ENCODE results near the gene FADS3. TPM values are rescaled to one million over a fixed set of nuclear protein-coding genes. Genes with fewer than 3 reads are reported as not detected.

The FADS3 gene
- total and polyA plus RNA-seq, 9 of the 15 experiments (the other 6 are each of a cell fraction or from before 2014, with no cell fraction given), result 0.97 to 148 (median 92.7) TPM

DNA sequence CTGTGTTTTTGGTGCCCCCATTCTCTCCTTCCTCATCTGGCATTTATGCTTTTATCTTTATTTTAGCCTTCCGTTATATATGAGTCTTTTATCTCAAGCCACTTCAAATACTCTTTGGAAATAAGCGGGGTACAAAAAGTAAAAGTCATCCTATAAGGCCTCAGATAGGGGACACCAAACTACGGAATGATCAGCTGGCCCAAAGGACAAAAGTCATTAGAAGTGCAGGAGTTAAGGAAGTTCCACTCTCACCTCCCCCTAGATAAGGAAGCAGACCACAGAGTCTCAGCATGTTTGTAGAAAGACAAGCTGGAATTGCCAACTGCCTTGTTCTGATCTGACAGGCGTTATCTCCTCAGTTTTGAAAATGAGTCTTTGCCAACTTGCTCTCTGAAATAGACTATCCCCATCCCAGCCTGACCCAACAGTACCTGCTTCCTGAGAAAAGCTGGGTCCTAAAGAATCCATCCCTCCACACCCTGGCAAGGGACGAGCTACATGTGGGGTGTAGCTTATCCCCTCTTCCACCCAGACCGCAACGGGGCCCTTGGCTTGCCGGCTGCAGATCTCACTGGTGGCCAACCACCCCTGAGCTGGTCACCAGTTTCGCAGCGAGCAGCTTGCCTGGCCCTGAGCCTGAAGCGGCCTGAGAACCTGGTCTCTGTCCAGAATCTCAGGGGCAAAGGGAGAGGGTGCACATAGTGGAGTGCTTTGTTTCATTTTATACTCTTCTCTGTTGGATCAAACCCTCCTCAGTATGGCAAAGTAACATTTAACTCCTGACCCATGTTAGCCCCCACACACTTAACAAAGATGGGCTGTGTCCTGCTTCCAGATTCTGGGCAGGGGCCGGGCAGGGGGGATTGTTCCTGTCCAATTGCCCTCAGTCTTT lies 49.5 kb downstream of the FADS3 start (continued):
- TF ChIP-seq ZNF174 (CRISPR knock-in tag; IDR thresholded peaks at IDR 0.05), result 0 out of 2 replicates have a peak, but pooled peaks have one; percentile 72
- TF ChIP-seq, protein P1, sequence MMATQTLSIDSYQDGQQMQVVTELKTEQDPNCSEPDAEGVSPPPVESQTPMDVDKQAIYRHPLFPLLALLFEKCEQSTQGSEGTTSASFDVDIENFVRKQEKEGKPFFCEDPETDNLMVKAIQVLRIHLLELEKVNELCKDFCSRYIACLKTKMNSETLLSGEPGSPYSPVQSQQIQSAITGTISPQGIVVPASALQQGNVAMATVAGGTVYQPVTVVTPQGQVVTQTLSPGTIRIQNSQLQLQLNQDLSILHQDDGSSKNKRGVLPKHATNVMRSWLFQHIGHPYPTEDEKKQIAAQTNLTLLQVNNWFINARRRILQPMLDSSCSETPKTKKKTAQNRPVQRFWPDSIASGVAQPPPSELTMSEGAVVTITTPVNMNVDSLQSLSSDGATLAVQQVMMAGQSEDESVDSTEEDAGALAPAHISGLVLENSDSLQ (IDR thresholded peaks at IDR 0.05), result peak; percentile 86
- peak; percentile 92 for TF ChIP-seq TAF9B (IDR thresholded peaks at IDR 0.05; ENCODE audit: partially characterized antibody)
- peak; percentile 37; the same call in 1 of the 2 replicates for TF ChIP-seq MEF2A (IDR thresholded peaks at IDR 0.05; ENCODE audit: control insufficient read depth, low read depth, low read length)
- TF ChIP-seq ZNF655 (CRISPR knock-in tag; IDR thresholded peaks at IDR 0.05), result no peak
- peak; percentile 85; the same call in 1 of the 2 replicates for TF ChIP-seq ARID3A (IDR thresholded peaks at IDR 0.05; ENCODE audit: borderline replicate concordance, low read depth, low read length)
- TF ChIP-seq SMAD4 (CRISPR knock-in tag; conservative IDR thresholded peaks at IDR 0.05), result peak; percentile 80
- TF ChIP-seq MAFF (IDR thresholded peaks at IDR 0.05; ENCODE audit: low read length), result peak; percentile 76
- 0 out of 2 replicates have a peak, but pooled peaks have one; percentile 44 for TF ChIP-seq ATF7 (IDR thresholded peaks at IDR 0.05)
- TF ChIP-seq SIN3A (IDR thresholded peaks at IDR 0.05; ENCODE audit: borderline replicate concordance in 2 of 2, control insufficient read depth in 1 of 2, low read depth in 2 of 2, low read length in 2 of 2), result 0 out of 4 replicates have a peak, but pooled peaks of 1 of the 2 experiments have one; percentile 48
- TF ChIP-seq BHLHE40 (IDR thresholded peaks at IDR 0.05; ENCODE audit: low read length), result peak; percentile 18; the same call in 1 of the 2 replicates
- TF ChIP-seq DPF2 (IDR thresholded peaks at IDR 0.05), result peak; percentile 95
- 0 out of 2 replicates have a peak, but pooled peaks have one; percentile 37 for TF ChIP-seq ZNF3 (CRISPR knock-in tag; IDR thresholded peaks at IDR 0.05)
- no peak for TF ChIP-seq GTF2F1 (IDR thresholded peaks at IDR 0.05; ENCODE audit: low read depth, low read length)
- peak; percentile 53; the same call in 1 of the 2 replicates for TF ChIP-seq ADNP (tag; IDR thresholded peaks at IDR 0.05)
- TF ChIP-seq ATF1 (CRISPR knock-in tag; IDR thresholded peaks at IDR 0.05), result no peak
- TF ChIP-seq ATF1 (tag; IDR thresholded peaks at IDR 0.05), result peak; percentile 66
- peak; percentile 35 to 67; a peak in 2 of 4 replicates for TF ChIP-seq FOXK2 (conservative IDR thresholded peaks at IDR 0.05 in 1 of 2, IDR thresholded peaks at IDR 0.05 in 1 of 2; ENCODE audit: low read depth in 2 of 2)
- TF ChIP-seq ZBTB1 (CRISPR knock-in tag; IDR thresholded peaks at IDR 0.05; ENCODE audit: borderline replicate concordance, low read depth), result no peak
- 0 out of 2 replicates have a peak, but pooled peaks have one; percentile 31 for TF ChIP-seq CREB1 (IDR thresholded peaks at IDR 0.05)
- TF ChIP-seq CREB1 (CRISPR knock-in tag; IDR thresholded peaks at IDR 0.05), result no peak
- TF ChIP-seq PHB2 (IDR thresholded peaks at IDR 0.05; ENCODE audit: low read depth), result peak; percentile 66; the same call in 1 of the 2 replicates
- peak; percentile 91; the same call in 1 of the 2 replicates for TF ChIP-seq TCF7 (IDR thresholded peaks at IDR 0.05; ENCODE audit: borderline replicate concordance)
- TF ChIP-seq CBFB (CRISPR knock-in tag; IDR thresholded peaks at IDR 0.05), result 0 out of 2 replicates have a peak, but pooled peaks have one; percentile 76
- TF ChIP-seq POLR2AphosphoS5 (IDR thresholded peaks at IDR 0.05; ENCODE audit: control insufficient read depth, insufficient read depth, low read depth, low read length), result peak; percentile 91; the same call in 1 of the 2 replicates

All from K562 (cell line).